H1 (cell line): Measurements from ENCODE around the gene KLHDC10. TPM values are rescaled to one million over a fixed set of nuclear protein-coding genes. Genes with fewer than 3 reads are reported as not detected.

Source experiments
- CTCF ChIA-PET: fragments of 300-600 bp; sonication (Branson Sonifier 250); formaldehyde crosslinking; loops from one replicate; lab custom pipeline; 2021; ENCODE audit not compliant: partially characterized antibody; lab: Charles Lee
- POLR2A ChIA-PET: fragments of 300-600 bp; sonication (Branson Sonifier 250); formaldehyde crosslinking; loops from one replicate; lab custom pipeline; 2021; ENCODE audit warnings: inconsistent platforms; ENCODE audit not compliant: partially characterized antibody; lab: Charles Lee
- DNase-seq, 2 experiments: peaks; one replicate each; pipeline versions ENCODE4 v3.0.0 to v3.0.0-alpha.2; 2010 to 2022; ENCODE audit warnings: low spot score in 2 of 2, low read depth in 1 of 2, mixed read lengths in 1 of 2
- FAIRE-seq: peaks from 2 replicates; lab custom pipeline; 2011; peaks lifted over from hg19 to GRCh38; lab: Jason Lieb, UNC
- H2AFZ ChIP-seq: 2 replicates; pipeline ENCODE4 v1.8.1; 2012; ENCODE audit warnings: low read length, inconsistent platforms
- H2AK5ac ChIP-seq: 2 replicates; pipeline ENCODE4 v1.6.1; 2013; ENCODE audit warnings: low read depth, low read length
- H2BK120ac ChIP-seq: replicated peaks from 2 replicates; pipeline ENCODE3; 2013; ENCODE audit warnings: low read depth, low read length, inconsistent platforms
- H2BK12ac ChIP-seq: 2 replicates; pipeline ENCODE4 v1.6.1; 2013; ENCODE audit warnings: low read depth, low read length
- H2BK15ac ChIP-seq: 2 replicates; pipeline ENCODE4 v1.6.1; 2013; ENCODE audit warnings: low read length
- H2BK20ac ChIP-seq: 2 replicates; pipeline ENCODE4 v1.6.1; 2013; ENCODE audit warnings: low read length
- H2BK5ac ChIP-seq: 2 replicates; pipeline ENCODE4 v1.6.1; 2013; ENCODE audit warnings: low read depth, low read length
- H3K14ac ChIP-seq: 2 replicates; pipeline ENCODE4 v1.6.1; 2013; ENCODE audit warnings: inconsistent platforms; ENCODE audit not compliant: insufficient read length
- H3K18ac ChIP-seq: 2 replicates; pipeline ENCODE4 v1.6.1; 2013; ENCODE audit warnings: low read length; ENCODE audit errors: extremely low read depth
- H3K23ac ChIP-seq: 2 replicates; pipeline ENCODE4 v1.6.1; 2013; ENCODE audit warnings: inconsistent platforms; ENCODE audit not compliant: insufficient read length
- H3K23me2 ChIP-seq: 2 replicates; pipeline ENCODE4 v1.6.1; 2013; ENCODE audit warnings: low read depth, low read length
- H3K27ac ChIP-seq: 2 replicates; pipeline ENCODE4 v1.6.1; 2011; ENCODE audit warnings: low read depth, low read length, inconsistent platforms
- H3K27me3 ChIP-seq, 4 experiments: replicated peaks in 1 of 4; 1 replicate in 1 of 4; 2 replicates in 3 of 4; pipeline versions ENCODE4 v1.6.1 to v1.8.1; 2011 to 2013; ENCODE audit warnings: low read length in 3 of 4, mild to moderate bottlenecking in 3 of 4, inconsistent platforms in 2 of 4, mixed read lengths in 2 of 4, moderate library complexity in 1 of 4; ENCODE audit not compliant: control insufficient read depth in 3 of 4, insufficient read depth in 3 of 4; ENCODE audit errors: extremely low read depth in 1 of 4
- H3K36me3 ChIP-seq, 4 experiments: 2 replicates each; pipeline versions ENCODE4 v1.6.1 to v1.8.1; 2011 to 2013; ENCODE audit warnings: mild to moderate bottlenecking in 4 of 4, low read length in 3 of 4, moderate library complexity in 2 of 4, control low read depth in 1 of 4, inconsistent platforms in 1 of 4; ENCODE audit not compliant: insufficient read depth in 4 of 4, control insufficient read depth in 2 of 4
- H3K4ac ChIP-seq: replicated peaks from 2 replicates; pipeline ENCODE3; 2013; ENCODE audit warnings: low read length, low read depth, mixed read lengths, inconsistent platforms; ENCODE audit not compliant: insufficient read length
- H3K4me1 ChIP-seq, 4 experiments: replicated peaks in 1 of 4; 1 replicate in 1 of 4; 2 replicates in 3 of 4; pipeline versions ENCODE4 v1.6.1 to v1.8.1; 2011 to 2013; ENCODE audit warnings: low read length in 3 of 4, inconsistent platforms in 2 of 4, mixed read lengths in 1 of 4; ENCODE audit not compliant: insufficient read depth in 4 of 4, control insufficient read depth in 3 of 4
- H3K4me2 ChIP-seq, 2 experiments: 2 replicates each; pipeline versions ENCODE4 v1.6.1 to v1.8.1; 2011 to 2013; ENCODE audit warnings: low read depth in 2 of 2, low read length in 2 of 2, control low read depth in 1 of 2, inconsistent platforms in 1 of 2, mild to moderate bottlenecking in 1 of 2; ENCODE audit not compliant: insufficient read depth in 1 of 2
- H3K4me3 ChIP-seq, 4 experiments: fragments of 200-600, 300-600 bp in 1 of 4; sonication (generic), shearing (Covaris generic), sonication (Bioruptor Twin) in 1 of 4; 2 replicates each; pipeline versions ENCODE4 v1.5.1 to v1.8.1; 2011 to 2016; ENCODE audit warnings: low read length in 4 of 4, low read depth in 3 of 4, control low read depth in 2 of 4, inconsistent platforms in 2 of 4, mild to moderate bottlenecking in 2 of 4, mixed read lengths in 1 of 4, moderate library complexity in 1 of 4; ENCODE audit not compliant: insufficient read depth in 2 of 4; ENCODE audit errors: extremely low read depth in 1 of 4
- H3K56ac ChIP-seq: replicated peaks from 2 replicates; pipeline ENCODE3; 2013; ENCODE audit warnings: low read depth, mild to moderate bottlenecking, mixed read lengths, low read length, inconsistent platforms; ENCODE audit not compliant: insufficient read length
- H3K79me1 ChIP-seq: 2 replicates; pipeline ENCODE4 v1.6.1; 2013; ENCODE audit warnings: low read depth, low read length, control low read depth
- H3K79me2 ChIP-seq, 2 experiments: 2 replicates each; pipeline versions ENCODE4 v1.6.1 to v1.8.1; 2012 to 2013; ENCODE audit warnings: low read length in 2 of 2, mild to moderate bottlenecking in 2 of 2, inconsistent platforms in 1 of 2; ENCODE audit not compliant: insufficient read depth in 2 of 2, control insufficient read depth in 1 of 2
- H3K9ac ChIP-seq, 4 experiments: replicated peaks in 1 of 4; 1 replicate in 1 of 4; 2 replicates in 3 of 4; pipeline versions ENCODE4 v1.6.1 to v1.8.1; 2011 to 2013; ENCODE audit warnings: low read depth in 3 of 4, low read length in 3 of 4, control low read depth in 2 of 4, mild to moderate bottlenecking in 2 of 4, moderate library complexity in 2 of 4, inconsistent platforms in 1 of 4; ENCODE audit errors: extremely low read depth in 1 of 4
- H3K9me3 ChIP-seq, 2 experiments: 2 replicates each; pipeline versions ENCODE4 v1.6.1 to v1.8.1; 2012 to 2013; ENCODE audit warnings: mild to moderate bottlenecking in 2 of 2, moderate library complexity in 2 of 2, control low read depth in 1 of 2, inconsistent platforms in 1 of 2, low read depth in 1 of 2, low read length in 1 of 2, mixed read lengths in 1 of 2; ENCODE audit not compliant: insufficient read depth in 2 of 2
- H4K20me1 ChIP-seq, 2 experiments: replicated peaks in 1 of 2; 2 replicates each; pipeline versions ENCODE3 to v1.8.1; 2011 to 2013; ENCODE audit warnings: inconsistent platforms in 2 of 2, low read length in 2 of 2, mild to moderate bottlenecking in 1 of 2; ENCODE audit not compliant: insufficient read depth in 2 of 2, control insufficient read depth in 1 of 2
- H4K5ac ChIP-seq: 2 replicates; pipeline ENCODE4 v1.6.1; 2013; ENCODE audit warnings: low read length, low read depth, mixed read lengths, inconsistent platforms; ENCODE audit not compliant: insufficient read length
- H4K8ac ChIP-seq: 2 replicates; pipeline ENCODE4 v1.8.0; 2013; ENCODE audit warnings: mild to moderate bottlenecking, moderate library complexity, low read length, inconsistent platforms; ENCODE audit not compliant: insufficient read depth; ENCODE audit errors: extremely low read depth
- H4K91ac ChIP-seq: replicated peaks from 2 replicates; pipeline ENCODE3; 2013; ENCODE audit warnings: low read length, mixed read lengths, inconsistent platforms; ENCODE audit not compliant: insufficient read length
- ASH2L ChIP-seq: fragments of 200-600, 300-600 bp; sonication (generic); IDR thresholded peaks from one replicate; pipeline ENCODE4 v1.7.1; 2017; ENCODE audit warnings: low read length
- ATF2 ChIP-seq: IDR thresholded peaks from 2 replicates; pipeline ENCODE4 v1.6.1; 2012; ENCODE audit warnings: low read length, inconsistent platforms
- BCL11A ChIP-seq, 2 experiments: IDR thresholded peaks; one replicate each; pipeline ENCODE4 v1.6.1; 2011; ENCODE audit warnings: low read depth in 2 of 2, low read length in 2 of 2, mild to moderate bottlenecking in 2 of 2
- CHD2 ChIP-seq: IDR thresholded peaks from 2 replicates; pipeline ENCODE4 v1.6.1; 2012; ENCODE audit warnings: low read length, improper control_type of control experiment
- CREB1 ChIP-seq: IDR thresholded peaks from 2 replicates; pipeline ENCODE4 v1.6.1; 2012; ENCODE audit warnings: inconsistent platforms
- EP300 ChIP-seq, 2 experiments: IDR thresholded peaks; 1 replicate in 1 of 2; 2 replicates in 1 of 2; pipeline ENCODE4 v1.6.1; 2011 to 2012; ENCODE audit warnings: low read depth in 2 of 2, low read length in 2 of 2, mild to moderate bottlenecking in 2 of 2, borderline replicate concordance in 1 of 2, inconsistent platforms in 1 of 2, moderate library complexity in 1 of 2
- EZH2 ChIP-seq: fragments of 200-600 bp; sonication (generic); IDR thresholded peaks from 2 replicates; pipeline ENCODE4 v1.7.1; 2012; ENCODE audit warnings: low read depth, mild to moderate bottlenecking, moderate library complexity, low read length, inconsistent platforms; ENCODE audit not compliant: severe bottlenecking
- GABPA ChIP-seq: IDR thresholded peaks from 2 replicates; pipeline ENCODE4 v1.6.1; 2011; ENCODE audit warnings: mild to moderate bottlenecking, low read length, moderate library complexity, borderline replicate concordance; ENCODE audit not compliant: insufficient read depth
- GTF2F1 ChIP-seq: IDR thresholded peaks from 2 replicates; pipeline ENCODE4 v1.6.1; 2012; ENCODE audit warnings: low read depth, low read length, improper control_type of control experiment, borderline replicate concordance
- HDAC2 ChIP-seq, 2 experiments: fragments of 300-600 bp in 1 of 2; sonication (generic) in 1 of 2; IDR thresholded peaks; 2 replicates each; pipeline ENCODE4 v1.6.1; 2011 to 2012; ENCODE audit warnings: low read depth in 2 of 2, low read length in 2 of 2, mild to moderate bottlenecking in 2 of 2, moderate library complexity in 2 of 2, borderline replicate concordance in 1 of 2, inconsistent platforms in 1 of 2
- POLR2AphosphoS5 ChIP-seq: IDR thresholded peaks from 2 replicates; pipeline ENCODE4 v1.6.1; 2011; ENCODE audit warnings: low read depth, low read length
- SUZ12 ChIP-seq: fragments of 200-600 bp; sonication (generic); IDR thresholded peaks from 2 replicates; pipeline ENCODE4 v1.6.1; 2012; ENCODE audit warnings: mild to moderate bottlenecking, inconsistent platforms, low read length, moderate library complexity, mixed read lengths
- WGBS, 2 experiments: shearing (Covaris generic) in 1 of 2; methylation state at CpG; one replicate each; pipeline versions ENCODE4 v1.1.6 to v1.1.7; 2013 to 2015; ENCODE audit warnings: low lambda C conversion rate in 2 of 2, mixed read lengths in 2 of 2, inconsistent platforms in 1 of 2, low coverage in 1 of 2, missing lambda C conversion rate in 1 of 2; ENCODE audit not compliant: insufficient replicate concordance in 2 of 2, insufficient coverage in 1 of 2, insufficient read length in 1 of 2; ENCODE audit errors: extremely low coverage in 1 of 2, missing lambda C conversion rate in 1 of 2; 5-methylcytosine and 5-hydroxymethylcytosine counted together
- polyA plus RNA-seq, 7 experiments: library from polyadenylated mRNA; depleted of rRNA in 3 of 7; stranded (reverse) in 5 of 7; unstranded in 2 of 7; fragments of >200 nt in 5 of 7; fragments of 200-250 nt in 2 of 7; gene quantifications; 1 replicate in 5 of 7; 2 replicates in 1 of 7; 4 replicates in 1 of 7; pipeline versions ENCODE4 v1.2.1 to v1.2.3, GENCODE V29; 2011 to 2013; ENCODE audit warnings: missing spikeins in 2 of 7, mixed read lengths in 2 of 7
- total RNA-seq: library from RNA; stranded (reverse); fragmentation: NEBNext Ultra II Directional; extraction: Animal tissue kit (Norgen Biotek cat#: 25700); gene quantifications from 2 replicates; pipeline ENCODE4 v1.2.1, GENCODE V29; 2021

The KLHDC10 gene
- total and polyA plus RNA-seq, 2 of the 8 experiments (the other 6 are each of a cell fraction or from before 2014, with no cell fraction given): 6.6 to 14.5 TPM

DNA sequence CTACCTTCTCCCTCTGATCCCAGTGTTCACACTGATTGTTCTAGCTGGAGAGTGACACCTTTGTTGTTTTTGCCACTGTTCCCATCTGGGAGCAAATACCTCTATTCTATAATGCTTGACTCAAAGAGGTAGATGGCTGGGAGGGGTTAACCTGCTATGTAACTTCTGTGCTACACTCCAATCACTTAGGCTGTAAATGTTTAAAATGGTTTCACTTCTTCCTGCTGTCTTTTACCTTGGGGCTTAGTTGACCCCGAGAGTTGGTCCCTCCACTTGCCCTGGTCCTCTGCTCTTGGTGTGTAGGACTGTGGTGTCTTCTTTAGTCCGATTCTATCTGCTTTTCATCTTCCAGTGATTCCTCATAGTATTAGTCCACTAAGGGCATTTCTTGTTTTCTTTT, 22.3 kb downstream of the KLHDC10 start:
- 83% methylated on average over 2 of the region's 2 CpGs; no CpG with 5 or more reads in 1 of the 2 experiments for WGBS, 2 experiments
- peaks cover 0 to 9% of the 10 kb centered on the region in 2 experiments for H4K20me1 ChIP-seq
- H2AK5ac ChIP-seq: no peak overlapping the region
- H3K36me3 ChIP-seq: no peaks in the 10 kb centered on the region
- H2BK20ac ChIP-seq: no peak overlapping the region
- H3K9ac ChIP-seq: no peak overlapping the region
- no peaks in the 10 kb centered on the region for H3K23me2 ChIP-seq
- no peak overlapping the region for H3K18ac ChIP-seq
- H3K79me2 ChIP-seq: peaks cover 0 to 15% of the 10 kb centered on the region in 2 experiments; a peak in 2 of 4 replicates
- ChIA-PET POLR2A (interaction anchor here (0.7 to 1.4 kb wide), 2 partner anchors 29 to 204 kb away, joined by 3 to 5 read pairs; no protein-coding TSS in a partner anchor), CTCF (interaction anchor here (0.9 to 1.7 kb wide), 2 partner anchors 12 to 14 kb away, joined by 3 to 4 read pairs; no protein-coding TSS in a partner anchor)
- H4K91ac ChIP-seq: no peak overlapping the region
- H3K4me3 ChIP-seq: no peak overlapping the region
- FAIRE-seq: no peak
- no peaks in the 10 kb centered on the region for H3K79me1 ChIP-seq
- no peak overlapping the region for H3K56ac ChIP-seq
- no peak overlapping the region for H2BK12ac ChIP-seq
- H3K27ac ChIP-seq: no peak overlapping the region
- no peak overlapping the region for H4K5ac ChIP-seq
- H3K27me3 ChIP-seq: no peaks in the 10 kb centered on the region
- no peak overlapping the region for H2AFZ ChIP-seq
- no peak overlapping the region for H3K23ac ChIP-seq
- no peaks in the 10 kb centered on the region for H3K9me3 ChIP-seq
- H3K4me2 ChIP-seq: no peak overlapping the region
- no peak overlapping the region for H2BK120ac ChIP-seq
- H2BK5ac ChIP-seq: no peak overlapping the region
- H2BK15ac ChIP-seq: no peak overlapping the region
- no peak overlapping the region for H3K4ac ChIP-seq
- no peak for DNase-seq
- no peaks in the 10 kb centered on the region for H3K4me1 ChIP-seq
- H4K8ac ChIP-seq: no peak overlapping the region
- H3K14ac ChIP-seq: no peak overlapping the region
- no peak for TF ChIP-seq CHD2
- no peak for TF ChIP-seq GTF2F1
- no peak for TF ChIP-seq CREB1
- no peak for TF ChIP-seq POLR2AphosphoS5
- no peak for TF ChIP-seq GABPA
- TF ChIP-seq HDAC2 (IDR thresholded peaks at IDR 0.05; ENCODE audit: borderline replicate concordance in 1 of 2, low read depth in 2 of 2, low read length in 2 of 2): no peak
- TF ChIP-seq ASH2L: no peak
- no peak for TF ChIP-seq EZH2
- TF ChIP-seq SUZ12: no peak
- no peak for TF ChIP-seq ATF2
- no peak for TF ChIP-seq BCL11A (IDR thresholded peaks at IDR 0.05; ENCODE audit: low read depth in 2 of 2, low read length in 2 of 2)
- no peak for TF ChIP-seq EP300 (IDR thresholded peaks at IDR 0.05; ENCODE audit: borderline replicate concordance in 1 of 2, low read depth in 2 of 2, low read length in 2 of 2)
